Cardiac muscle cell (in vitro differentiated cells and primary cell): Measurements from ENCODE around the gene CDR2. TPM values are rescaled to one million over a fixed set of nuclear protein-coding genes. Genes with fewer than 3 reads are reported as not detected.

ENCODE experiments used
- DNase-seq, 2 donors: peaks; one replicate each; pipeline versions ENCODE4 v3.0.0 to v3.0.0-alpha.2; 2010 to 2017; ENCODE audit warnings: low read depth in 1 of 2, low spot score in 1 of 2
- H3K27ac ChIP-seq: fragments of 200-600 bp; sonication (generic); 2 replicates; pipeline ENCODE4 v1.5.1; 2016
- H3K27me3 ChIP-seq: fragments of 200-600 bp; sonication (generic); 2 replicates; pipeline ENCODE4 v1.6.0; 2016; ENCODE audit warnings: control low read depth
- H3K36me3 ChIP-seq: fragments of 200-600 bp; sonication (generic); 2 replicates; pipeline ENCODE4 v1.5.1; 2016; ENCODE audit warnings: control low read depth
- H3K4me1 ChIP-seq: fragments of 200-600 bp; sonication (generic); 2 replicates; pipeline ENCODE4 v1.8.1; 2017; ENCODE audit warnings: low read depth, mild to moderate bottlenecking, mixed run types
- H3K4me3 ChIP-seq: fragments of 200-600 bp; sonication (generic); 2 replicates; pipeline ENCODE4 v1.5.1; 2016; ENCODE audit warnings: mild to moderate bottlenecking
- H3K9me3 ChIP-seq: fragments of 200-600 bp; sonication (generic); 2 replicates; pipeline ENCODE4 v1.5.1; 2017; ENCODE audit warnings: low read depth, mild to moderate bottlenecking, control low read depth
- polyA plus RNA-seq: library from polyadenylated mRNA; unstranded; fragments of >200 nt; fragmentation: Nextera tagmentation; extraction: Ambion mirVana; gene quantifications from 2 replicates; pipeline ENCODE4 v1.2.1, GENCODE V29; 2016
- total RNA-seq: library from RNA; depleted of rRNA; stranded (reverse); fragments of >200 nt; gene quantifications from 2 replicates; pipeline ENCODE4 v1.2.3, GENCODE V29; 2016
- TF ChIP-seq, protein P1 (sequence below): IDR thresholded peaks from 2 replicates; pipeline ENCODE4 v1.5.1; 2012; ENCODE audit warnings: low read depth, mild to moderate bottlenecking, low read length

Gene CDR2
- total and polyA plus RNA-seq, 2 experiments from 2014 or later = 9.7 to 10.7 TPM

DNA sequence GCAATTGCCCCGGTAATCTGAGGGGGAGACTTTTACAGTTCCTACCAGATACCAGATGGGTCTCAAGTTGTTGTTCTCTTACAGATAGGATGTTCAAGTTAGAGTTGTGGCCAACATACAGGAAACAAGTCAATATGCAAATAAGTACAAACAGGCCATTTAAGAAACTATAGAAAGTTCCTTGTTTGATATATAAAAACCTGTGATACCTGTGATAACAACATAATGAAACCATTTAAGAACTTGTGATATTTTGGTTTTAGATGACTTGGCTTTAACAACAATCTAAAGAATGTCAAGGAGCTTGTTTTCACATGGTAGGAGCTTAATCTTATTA lies 16.8 kb downstream of the CDR2 start:
- Histone ChIP-seq H3K27ac (no peak overlapping the region), H3K27me3 (no peaks in the 10 kb centered on the region), H3K36me3 (no peaks in the 10 kb centered on the region), H3K9me3 (no peaks in the 10 kb centered on the region), H3K4me1 (no peaks in the 10 kb centered on the region), H3K4me3 (no peak overlapping the region)
- DNase-seq = no peak
- TF ChIP-seq, protein P1, sequence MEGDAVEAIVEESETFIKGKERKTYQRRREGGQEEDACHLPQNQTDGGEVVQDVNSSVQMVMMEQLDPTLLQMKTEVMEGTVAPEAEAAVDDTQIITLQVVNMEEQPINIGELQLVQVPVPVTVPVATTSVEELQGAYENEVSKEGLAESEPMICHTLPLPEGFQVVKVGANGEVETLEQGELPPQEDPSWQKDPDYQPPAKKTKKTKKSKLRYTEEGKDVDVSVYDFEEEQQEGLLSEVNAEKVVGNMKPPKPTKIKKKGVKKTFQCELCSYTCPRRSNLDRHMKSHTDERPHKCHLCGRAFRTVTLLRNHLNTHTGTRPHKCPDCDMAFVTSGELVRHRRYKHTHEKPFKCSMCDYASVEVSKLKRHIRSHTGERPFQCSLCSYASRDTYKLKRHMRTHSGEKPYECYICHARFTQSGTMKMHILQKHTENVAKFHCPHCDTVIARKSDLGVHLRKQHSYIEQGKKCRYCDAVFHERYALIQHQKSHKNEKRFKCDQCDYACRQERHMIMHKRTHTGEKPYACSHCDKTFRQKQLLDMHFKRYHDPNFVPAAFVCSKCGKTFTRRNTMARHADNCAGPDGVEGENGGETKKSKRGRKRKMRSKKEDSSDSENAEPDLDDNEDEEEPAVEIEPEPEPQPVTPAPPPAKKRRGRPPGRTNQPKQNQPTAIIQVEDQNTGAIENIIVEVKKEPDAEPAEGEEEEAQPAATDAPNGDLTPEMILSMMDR = no peak

DNA sequence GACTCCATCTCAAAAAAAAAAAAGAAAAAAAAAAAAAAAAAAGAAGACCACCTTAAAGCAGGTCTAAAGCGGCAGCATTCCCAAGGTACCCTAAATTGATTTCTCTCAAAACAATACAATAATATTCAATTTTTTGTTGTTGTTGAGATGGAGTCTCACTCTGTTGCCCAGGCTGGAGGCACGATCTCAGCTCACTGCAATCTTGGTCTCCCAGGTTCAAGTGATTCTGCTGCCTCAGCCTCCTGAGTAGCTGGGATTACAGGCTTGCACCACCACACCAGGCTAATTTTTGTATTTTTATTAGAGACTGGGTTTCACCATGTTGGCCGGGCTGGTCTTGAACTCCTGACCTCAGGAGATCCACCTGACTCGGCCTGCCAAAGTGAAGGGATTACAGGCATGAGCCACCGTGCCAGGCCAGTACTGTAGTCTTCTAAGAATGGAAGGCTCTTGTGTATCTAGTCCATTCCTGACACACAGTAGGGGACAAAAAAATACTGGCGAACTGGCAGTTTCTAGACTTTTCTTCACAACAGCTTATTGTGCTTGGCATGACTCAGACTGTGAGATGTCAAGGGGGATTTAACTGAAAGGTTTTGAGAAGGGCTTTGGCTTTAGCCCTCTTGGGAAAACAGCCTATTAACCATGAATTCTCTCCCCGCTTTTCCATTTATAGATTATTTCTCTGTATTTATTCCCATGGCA lies 17.3 kb downstream of the CDR2 start:
- no peak for DNase-seq
- H3K4me1 ChIP-seq = no peaks in the 10 kb centered on the region
- H3K9me3 ChIP-seq = no peaks in the 10 kb centered on the region
- H3K27me3 ChIP-seq = no peaks in the 10 kb centered on the region
- H3K4me3 ChIP-seq = no peak overlapping the region
- no peak overlapping the region for H3K27ac ChIP-seq
- TF ChIP-seq, protein P1 = no peak
- H3K36me3 ChIP-seq = no peaks in the 10 kb centered on the region

DNA sequence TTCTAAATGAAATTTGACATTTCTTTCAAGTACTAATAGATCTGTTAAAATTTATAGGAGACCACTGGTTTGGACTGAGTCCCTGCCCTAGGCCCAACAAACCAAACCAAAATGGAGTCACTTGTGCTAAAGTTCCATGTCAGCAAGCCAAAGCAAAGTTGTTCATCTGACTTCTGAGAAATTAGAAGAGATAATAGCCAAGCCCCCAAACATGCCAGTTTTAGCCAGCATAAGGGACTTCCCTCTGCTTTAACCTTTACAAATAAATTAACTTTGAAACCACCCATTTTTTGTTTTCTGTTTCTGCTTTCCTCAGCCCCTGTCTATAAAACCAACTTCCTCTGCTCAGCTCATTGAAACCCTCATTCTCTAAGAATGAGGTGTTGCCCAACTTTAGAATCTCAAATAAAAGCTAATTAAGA lies 18.9 kb downstream of the CDR2 start:
- Histone ChIP-seq H3K36me3 (no peaks in the 10 kb centered on the region), H3K27ac (no peak overlapping the region), H3K27me3 (no peaks in the 10 kb centered on the region), H3K9me3 (no peaks in the 10 kb centered on the region), H3K4me1 (no peaks in the 10 kb centered on the region), H3K4me3 (no peak overlapping the region)
- TF ChIP-seq, protein P1 = no peak
- DNase-seq = no peak

DNA sequence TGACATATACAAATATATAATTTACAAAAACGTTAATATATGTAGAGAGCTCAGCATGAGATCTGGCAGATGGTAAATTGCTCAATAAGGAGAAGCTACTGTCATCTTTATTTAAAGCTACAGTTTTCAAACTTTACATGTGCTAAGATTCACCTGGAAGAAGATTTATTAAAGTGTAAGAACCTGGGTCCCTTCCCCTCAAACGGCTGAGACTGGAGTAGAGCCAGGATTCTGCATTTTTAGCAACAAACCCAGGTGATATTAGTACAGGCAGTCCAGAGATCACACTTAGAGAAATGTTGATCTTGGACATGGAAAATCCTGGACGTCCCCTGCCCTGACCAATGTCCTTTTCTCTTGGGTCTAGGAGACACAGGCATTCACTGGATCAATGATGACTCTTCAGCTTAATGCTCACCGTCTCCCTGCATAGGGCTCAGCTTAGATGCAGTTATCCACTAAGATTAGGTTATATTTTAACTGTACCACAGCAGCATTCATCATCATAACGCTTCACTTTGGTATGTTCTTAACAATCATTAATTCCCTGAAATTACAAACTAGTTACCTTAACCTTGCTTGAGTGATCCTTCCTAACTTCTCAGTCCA lies 20.4 kb downstream of the CDR2 start:
- Histone ChIP-seq H3K4me1 (no peaks in the 10 kb centered on the region), H3K27ac (no peak overlapping the region), H3K27me3 (no peaks in the 10 kb centered on the region), H3K9me3 (no peaks in the 10 kb centered on the region), H3K36me3 (no peaks in the 10 kb centered on the region), H3K4me3 (no peak overlapping the region)
- TF ChIP-seq, protein P1 = no peak
- no peak for DNase-seq

DNA sequence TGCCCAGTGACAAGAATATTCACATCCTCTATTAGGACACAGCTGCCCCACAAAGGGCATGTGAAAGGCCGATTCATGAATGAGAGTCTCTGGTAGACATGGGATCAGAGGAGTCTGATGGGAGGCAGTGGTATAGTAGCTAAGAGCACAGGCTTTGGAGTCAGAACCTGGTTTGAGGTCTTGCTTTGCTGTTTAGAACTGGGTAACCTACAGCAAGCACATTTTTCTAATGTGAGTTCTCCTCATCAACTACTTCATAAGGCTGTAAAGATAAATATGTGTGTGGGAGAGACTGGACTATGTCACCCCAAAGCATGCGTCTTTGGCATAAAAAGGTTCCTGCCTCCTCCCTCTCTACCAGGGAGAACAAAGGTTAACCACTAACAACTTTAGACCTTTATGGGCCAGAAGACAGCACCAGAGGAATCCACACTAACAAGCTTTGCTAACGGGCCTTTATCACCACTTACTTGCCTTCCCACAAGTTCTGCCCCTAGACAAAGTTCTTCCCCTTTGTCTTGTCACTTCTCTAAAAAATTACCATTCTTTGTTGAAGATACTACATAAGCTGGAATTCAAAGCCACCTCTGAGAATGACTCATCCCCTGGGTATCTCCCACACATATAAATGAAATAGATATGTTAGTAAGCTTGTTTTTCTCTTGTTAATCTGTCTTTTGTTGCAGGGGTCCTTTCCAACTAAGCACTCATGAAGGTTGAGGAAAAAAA lies 21.1 kb downstream of the CDR2 start:
- Histone ChIP-seq H3K4me1 (no peaks in the 10 kb centered on the region), H3K4me3 (no peak overlapping the region), H3K27ac (no peak overlapping the region), H3K36me3 (peaks cover 5% of the 10 kb centered on the region), H3K9me3 (no peaks in the 10 kb centered on the region), H3K27me3 (no peaks in the 10 kb centered on the region)
- peak in 1 of 2 donors; percentile 81 for DNase-seq
- TF ChIP-seq, protein P1 = no peak
